Neuron (in vitro differentiated cells): ENCODE data around the gene OR13F1.
"Not testable (repeated sequence)": the region's sequence is repeated elsewhere in the genome, so short reads cannot be mapped to it uniquely, and the experiment has no call there.

Source experiments
- H2AFZ ChIP-seq: one replicate; pipeline ENCODE4 v1.6.1; 2013; ENCODE audit warnings: low read depth, mild to moderate bottlenecking, inconsistent platforms, low read length, moderate library complexity
- H3K27me3 ChIP-seq: one replicate; pipeline ENCODE4 v1.6.1; 2013; ENCODE audit warnings: low read length; ENCODE audit not compliant: insufficient read depth
- H3K36me3 ChIP-seq: one replicate; pipeline ENCODE4 v1.6.1; 2013; ENCODE audit warnings: low read length; ENCODE audit not compliant: insufficient read depth
- H3K4me1 ChIP-seq: one replicate; pipeline ENCODE4 v1.6.1; 2013; ENCODE audit warnings: low read length; ENCODE audit not compliant: insufficient read depth
- H3K4me3 ChIP-seq: 2 replicates; pipeline ENCODE4 v1.5.1; 2013; ENCODE audit warnings: mild to moderate bottlenecking, low read length, moderate library complexity
- H3K9me3 ChIP-seq: one replicate; pipeline ENCODE4 v1.6.1; 2013; ENCODE audit warnings: low read length

Gene OR13F1

GRCh38 chr9:104503963-104504362 is at the start of gene OR13F1:
Gene OR13F1, plus strand, starts transcription at chr9:104504263. Its CDS starts 0 bp downstream, at chr9:104504263.
- no peaks in the 10 kb centered on the region for H3K9me3 ChIP-seq
- no peak within 1 kb of the TSS for H3K4me3 ChIP-seq
- H3K36me3 ChIP-seq = no peaks in the 10 kb centered on the region
- H3K27me3 ChIP-seq = no peaks in the 10 kb centered on the region
- H2AFZ ChIP-seq = no peak within 1 kb of the TSS
- H3K4me1 ChIP-seq = no peaks in the 10 kb centered on the region

GRCh38 chr9:104456831-104457230 is 47.2 kb upstream of the OR13F1 start:
- Histone ChIP-seq H3K4me1 (no peaks in the 10 kb centered on the region), H3K27me3 (no peaks in the 10 kb centered on the region), H3K36me3 (no peaks in the 10 kb centered on the region), H2AFZ (no peak overlapping the region), H3K9me3 (no peaks in the 10 kb centered on the region), H3K4me3 (no peak overlapping the region)

GRCh38 chr9:104463864-104464263 is 40.2 kb upstream of the OR13F1 start:
- Histone ChIP-seq H3K36me3 (no peaks in the 10 kb centered on the region), H2AFZ (no peak overlapping the region), H3K27me3 (no peaks in the 10 kb centered on the region), H3K4me3 (no peak overlapping the region), H3K4me1 (no peaks in the 10 kb centered on the region), H3K9me3 (no peaks in the 10 kb centered on the region)

- no peak overlapping the region for H3K4me3 ChIP-seq
Measured at GRCh38 chr9:104468261-104468660, 35.8 kb upstream of the OR13F1 start.

GRCh38 chr9:104482921-104483570 is 21.0 kb upstream of the OR13F1 start:
- Histone ChIP-seq H3K4me1 (no peaks in the 10 kb centered on the region), H2AFZ (no peak overlapping the region), H3K27me3 (no peaks in the 10 kb centered on the region), H3K4me3 (no peak overlapping the region), H3K36me3 (no peaks in the 10 kb centered on the region), H3K9me3 (no peaks in the 10 kb centered on the region)

More at GRCh38 chr9:104468261-104468660, 35.8 kb upstream of the OR13F1 start:
- no peaks in the 10 kb centered on the region for H3K27me3 ChIP-seq
- no peaks in the 10 kb centered on the region for H3K36me3 ChIP-seq
- H3K9me3 ChIP-seq = no peaks in the 10 kb centered on the region
- H3K4me1 ChIP-seq = no peaks in the 10 kb centered on the region
- H2AFZ ChIP-seq = no peak overlapping the region

GRCh38 chr9:104485014-104485413 is 19.0 kb upstream of the OR13F1 start:
- Histone ChIP-seq H3K27me3 (no peaks in the 10 kb centered on the region), H3K4me3 (no peak overlapping the region), H3K9me3 (no peaks in the 10 kb centered on the region), H3K4me1 (no peaks in the 10 kb centered on the region), H3K36me3 (no peaks in the 10 kb centered on the region), H2AFZ (no peak overlapping the region)

GRCh38 chr9:104494808-104495207 is 9.3 kb upstream of the OR13F1 start:
- H2AFZ ChIP-seq = no peak overlapping the region
- H3K4me3 ChIP-seq = no peak overlapping the region
- H3K27me3 ChIP-seq = no peaks in the 10 kb centered on the region
- no peaks in the 10 kb centered on the region for H3K9me3 ChIP-seq
- H3K4me1 ChIP-seq = no peaks in the 10 kb centered on the region
- no peaks in the 10 kb centered on the region for H3K36me3 ChIP-seq

GRCh38 chr9:104503440-104503839 is 623 bp upstream of the OR13F1 start:
- H3K4me3 ChIP-seq = no peak overlapping the region
- no peaks in the 10 kb centered on the region for H3K36me3 ChIP-seq
- H3K4me1 ChIP-seq = no peaks in the 10 kb centered on the region
- no peak overlapping the region for H2AFZ ChIP-seq
- no peaks in the 10 kb centered on the region for H3K9me3 ChIP-seq
- H3K27me3 ChIP-seq = no peaks in the 10 kb centered on the region

GRCh38 chr9:104506565-104506964 is 2.5 kb downstream of the OR13F1 start:
- H3K4me1 ChIP-seq = no peaks in the 10 kb centered on the region
- H3K9me3 ChIP-seq = no peaks in the 10 kb centered on the region
- no peaks in the 10 kb centered on the region for H3K36me3 ChIP-seq
- H3K4me3 ChIP-seq = no peak overlapping the region
- no peaks in the 10 kb centered on the region for H3K27me3 ChIP-seq
- H2AFZ ChIP-seq = no peak overlapping the region

GRCh38 chr9:104514901-104515300 is 10.8 kb downstream of the OR13F1 start:
- Histone ChIP-seq H3K9me3 (no peaks in the 10 kb centered on the region), H3K4me1 (no peaks in the 10 kb centered on the region), H3K4me3 (no peak overlapping the region), H3K36me3 (no peaks in the 10 kb centered on the region), H3K27me3 (no peaks in the 10 kb centered on the region), H2AFZ (no peak overlapping the region)

GRCh38 chr9:104520241-104520640 is 16.2 kb downstream of the OR13F1 start:
- not testable (repeated sequence) for H2AFZ ChIP-seq, H3K9me3 ChIP-seq, H3K4me1 ChIP-seq, H3K4me3 ChIP-seq, H3K36me3 ChIP-seq, H3K27me3 ChIP-seq

- Histone ChIP-seq H3K4me1 (no peaks in the 10 kb centered on the region), H3K4me3 (no peak within 1 kb of the TSS), H3K27me3 (no peaks in the 10 kb centered on the region), H3K9me3 (no peaks in the 10 kb centered on the region), H2AFZ (no peak within 1 kb of the TSS), H3K36me3 (no peaks in the 10 kb centered on the region)
Measured at GRCh38 chr9:104527109-104527508, 23.0 kb downstream of the OR13F1 start, which contains the start of gene OR13C4. Gene OR13C4, minus strand, starts transcription at chr9:104527209. Its CDS starts 0 bp downstream, at chr9:104527209.

GRCh38 chr9:104536756-104537155 is 32.7 kb downstream of the OR13F1 start, which contains the start of gene OR13C3:
Gene OR13C3, minus strand, starts transcription at chr9:104536856. Its CDS starts 133 bp downstream, at chr9:104536723.
- Histone ChIP-seq H3K4me3 (no peak within 1 kb of the TSS), H3K4me1 (peaks cover 6% of the 10 kb centered on the region), H3K9me3 (no peaks in the 10 kb centered on the region), H3K27me3 (no peaks in the 10 kb centered on the region), H2AFZ (no peak within 1 kb of the TSS), H3K36me3 (no peaks in the 10 kb centered on the region)

- no peaks in the 10 kb centered on the region for H3K36me3 ChIP-seq
- H3K27me3 ChIP-seq = no peaks in the 10 kb centered on the region
- H2AFZ ChIP-seq = no peak overlapping the region
- H3K9me3 ChIP-seq = no peaks in the 10 kb centered on the region
- H3K4me3 ChIP-seq = no peak overlapping the region
- H3K4me1 ChIP-seq = no peaks in the 10 kb centered on the region
Measured at GRCh38 chr9:104539275-104539674, 35.2 kb downstream of the OR13F1 start.
